ENCODE data around the gene MC1R.
"Not testable (repeated sequence)": the region's sequence is repeated elsewhere in the genome, so short reads cannot be mapped to it uniquely, and the experiment has no call there.

The MC1R gene

DNA sequence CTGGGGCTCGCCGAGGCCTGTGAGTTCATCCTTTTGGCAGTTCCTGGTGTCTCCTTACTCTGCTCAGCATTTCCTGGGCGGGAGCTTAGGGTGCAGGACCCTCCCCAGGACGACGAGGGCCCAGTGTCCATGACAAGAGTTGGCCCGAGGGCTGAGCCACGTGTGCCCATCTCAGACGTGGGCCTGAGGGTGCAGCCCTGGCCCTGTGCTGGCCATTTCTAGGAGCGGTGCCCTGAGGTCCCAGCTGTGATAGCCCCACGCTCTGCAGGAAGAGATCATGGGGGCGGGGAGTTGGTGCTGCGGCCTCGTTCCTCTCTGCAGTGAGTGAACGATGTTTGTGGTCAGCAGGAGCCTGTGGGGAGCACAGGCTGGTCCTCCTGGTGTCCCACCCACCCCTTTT, 6.0 kb upstream of the MC1R start:
- Histone ChIP-seq H3K4ac (ENCODE audit: low read length) (no peak overlapping the region), H4K91ac (ENCODE audit: low read depth, low read length, poor library complexity) (no peak overlapping the region), H4K8ac (ENCODE audit: low read depth, low read length) (no peak overlapping the region), H3K4me1 (ENCODE audit: control insufficient read depth in 2 of 2, insufficient read depth in 1 of 2, low read depth in 1 of 2, low read length in 2 of 2) (peaks cover 1 to 3% of the 10 kb centered on the region in 2 donors), H2BK5ac (ENCODE audit: low read length) (peak overlapping the region; percentile 13), H2AK5ac (ENCODE audit: low read depth, low read length) (no peak overlapping the region), H2BK120ac (ENCODE audit: low read depth, low read length) (no peak overlapping the region), H3K18ac (ENCODE audit: low read length) (no peak overlapping the region), H2BK12ac (ENCODE audit: low read length) (no peak overlapping the region), H3K79me1 (ENCODE audit: low read depth, low read length) (peaks cover 4% of the 10 kb centered on the region), H3K9ac (ENCODE audit: low read depth, low read length, poor library complexity) (no peak overlapping the region), H3K9me3 (replicated peaks in 1 of 2; ENCODE audit: control insufficient read depth in 2 of 2, insufficient read depth in 1 of 2, low read depth in 1 of 2, low read length in 2 of 2) (peaks cover 5 to 6% of the 10 kb centered on the region in 2 donors), H3K4me2 (ENCODE audit: insufficient read depth, low read length, poor library complexity, severe bottlenecking) (no peak overlapping the region), H3K27me3 (ENCODE audit: control insufficient read depth in 3 of 3, insufficient read depth in 3 of 3, low read depth in 1 of 3, low read length in 3 of 3) (no peaks in the 10 kb centered on the region), H3K23ac (ENCODE audit: low read depth, low read length, poor library complexity) (no peak overlapping the region), H3K4me3 (ENCODE audit: low read length in 2 of 2) (no peak overlapping the region), H2BK15ac (ENCODE audit: low read length) (no peak overlapping the region), H3K36me3 (replicated peaks in 1 of 2; ENCODE audit: control insufficient read depth in 2 of 2, insufficient read depth in 2 of 2, low read length in 2 of 2) (peaks cover 16 to 55% of the 10 kb centered on the region in 2 donors), H2AFZ (ENCODE audit: low read length) (no peak overlapping the region), H3K27ac (replicated peaks; ENCODE audit: low read length) (no peak overlapping the region), H3K14ac (ENCODE audit: low read length) (peak overlapping the region; percentile 71)
- no CpG with 5 or more reads among the region's 14 CpGs for WGBS, 2 donors (ENCODE audit: extremely low coverage in 2 of 2, insufficient read length in 2 of 2, insufficient replicate concordance in 1 of 2)
- DNase-seq (ENCODE audit: low spot score), result no peak

DNA sequence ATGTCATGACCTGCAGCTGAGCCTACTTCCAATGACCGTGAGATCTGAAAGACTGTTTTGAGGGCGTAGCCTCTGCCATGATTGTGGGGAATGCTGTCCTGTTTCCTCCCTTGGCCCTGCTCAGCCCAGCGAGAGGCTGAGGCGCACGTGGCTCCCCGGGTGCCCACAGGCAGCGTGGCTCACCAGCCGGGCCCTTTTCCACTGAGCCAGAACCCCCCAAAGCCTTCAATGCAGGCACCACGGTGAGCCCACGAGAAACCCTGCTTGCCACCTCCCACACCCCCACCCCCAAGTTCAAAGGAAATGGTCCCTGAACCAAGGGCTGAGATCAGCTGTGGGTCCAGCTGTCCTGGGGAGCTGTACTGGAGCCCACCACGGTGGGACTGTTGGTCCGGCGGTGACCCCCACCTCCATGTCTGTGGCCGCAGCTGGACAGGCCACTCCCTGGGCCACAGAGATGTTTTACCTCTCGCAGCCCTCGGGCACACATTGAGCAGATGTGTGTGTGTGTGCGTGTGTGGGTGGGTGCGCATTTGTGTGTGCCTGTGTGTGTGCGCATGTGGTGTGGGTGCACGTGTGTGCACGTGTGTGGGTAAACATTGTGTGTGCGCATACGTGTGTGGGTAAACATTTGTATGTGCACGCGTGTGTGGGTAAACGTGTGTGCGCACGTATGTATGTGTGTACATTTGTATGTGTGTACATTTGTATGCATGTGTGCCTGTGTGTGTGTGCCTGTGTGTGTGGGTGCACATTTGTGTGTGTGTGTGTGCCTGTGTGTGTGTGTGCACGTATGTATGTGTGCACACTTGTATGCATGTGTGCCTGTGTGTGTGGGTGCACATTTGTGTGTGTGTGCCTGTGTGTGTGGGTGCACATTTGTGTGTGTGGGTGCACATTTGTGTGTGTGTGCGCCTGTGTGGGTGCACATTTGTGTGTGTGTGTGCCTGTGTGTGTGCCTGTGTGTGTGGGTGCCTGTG, 5.0 kb upstream of the MC1R start:
- peaks cover 2 to 11% of the 10 kb centered on the region in 2 donors for H3K4me1 ChIP-seq (ENCODE audit: control insufficient read depth in 2 of 2, insufficient read depth in 1 of 2, low read depth in 1 of 2, low read length in 2 of 2)
- H3K79me1 ChIP-seq (ENCODE audit: low read depth, low read length), result peaks cover 2% of the 10 kb centered on the region
- no peak for DNase-seq (ENCODE audit: low spot score)
- H3K4me2 ChIP-seq (ENCODE audit: insufficient read depth, low read length, poor library complexity, severe bottlenecking), result no peak overlapping the region
- no peak overlapping the region for H3K9ac ChIP-seq (ENCODE audit: low read depth, low read length, poor library complexity)
- H3K4me3 ChIP-seq (ENCODE audit: low read length in 2 of 2), result peak overlapping the region in 1 of 2 donors; percentile 32
- H3K9me3 ChIP-seq (replicated peaks in 1 of 2; ENCODE audit: control insufficient read depth in 2 of 2, insufficient read depth in 1 of 2, low read depth in 1 of 2, low read length in 2 of 2), result no peaks in the 10 kb centered on the region
- no peak overlapping the region for H2BK15ac ChIP-seq (ENCODE audit: low read length)
- no peak overlapping the region for H3K4ac ChIP-seq (ENCODE audit: low read length)
- WGBS, 2 donors (ENCODE audit: extremely low coverage in 2 of 2, insufficient read length in 2 of 2, insufficient replicate concordance in 1 of 2), result no CpG with 5 or more reads among the region's 30 CpGs
- no peak overlapping the region for H2AFZ ChIP-seq (ENCODE audit: low read length)
- H3K27me3 ChIP-seq (ENCODE audit: control insufficient read depth in 3 of 3, insufficient read depth in 3 of 3, low read depth in 1 of 3, low read length in 3 of 3), result no peaks in the 10 kb centered on the region
- H3K18ac ChIP-seq (ENCODE audit: low read length), result no peak overlapping the region
- H2AK5ac ChIP-seq (ENCODE audit: low read depth, low read length), result no peak overlapping the region
- no peak overlapping the region for H2BK5ac ChIP-seq (ENCODE audit: low read length)
- no peak overlapping the region for H3K27ac ChIP-seq (replicated peaks; ENCODE audit: low read length)
- no peak overlapping the region for H4K8ac ChIP-seq (ENCODE audit: low read depth, low read length)
- peak overlapping the region; percentile 37 for H3K23ac ChIP-seq (ENCODE audit: low read depth, low read length, poor library complexity)
- H3K14ac ChIP-seq (ENCODE audit: low read length), result no peak overlapping the region
- H2BK12ac ChIP-seq (ENCODE audit: low read length), result no peak overlapping the region
- peak overlapping the region; percentile 50 for H4K91ac ChIP-seq (ENCODE audit: low read depth, low read length, poor library complexity)
- H2BK120ac ChIP-seq (ENCODE audit: low read depth, low read length), result no peak overlapping the region
- H3K36me3 ChIP-seq (replicated peaks in 1 of 2; ENCODE audit: control insufficient read depth in 2 of 2, insufficient read depth in 2 of 2, low read length in 2 of 2), result peaks cover 13 to 46% of the 10 kb centered on the region in 2 donors

DNA sequence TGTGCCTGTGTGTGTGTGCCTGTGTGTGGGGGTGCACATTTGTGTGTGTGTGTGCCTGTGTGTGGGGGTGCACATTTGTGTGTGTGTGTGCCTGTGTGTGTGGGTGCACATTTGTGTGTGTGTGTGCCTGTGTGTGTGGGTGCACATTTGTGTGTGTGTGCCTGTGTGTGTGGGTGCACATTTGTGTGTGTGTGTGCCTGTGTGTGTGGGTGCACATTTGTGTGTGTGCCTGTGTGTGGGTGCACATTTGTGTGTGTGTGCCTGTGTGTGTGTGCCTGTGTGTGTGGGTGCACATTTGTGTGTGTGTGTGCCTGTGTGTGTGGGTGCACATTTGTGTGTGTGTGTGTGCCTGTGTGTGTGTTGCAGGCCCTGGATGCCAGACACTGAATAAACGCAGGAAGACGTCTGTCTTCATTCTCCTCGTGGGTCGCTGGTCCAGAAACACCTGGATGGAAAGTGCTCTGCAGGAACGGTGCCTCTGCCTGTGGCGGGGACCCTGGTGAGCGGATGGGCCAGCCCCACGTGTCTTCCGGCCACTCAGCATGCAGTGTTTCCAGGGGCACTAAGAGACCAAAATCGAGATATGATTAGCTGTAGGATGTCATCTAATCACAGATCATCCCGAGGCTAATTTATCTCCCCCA, 3.9 kb upstream of the MC1R start:
- H2BK5ac ChIP-seq (ENCODE audit: low read length); H3K27ac ChIP-seq (replicated peaks; ENCODE audit: low read length); H3K9me3 ChIP-seq (replicated peaks in 1 of 2; ENCODE audit: control insufficient read depth in 2 of 2, insufficient read depth in 1 of 2, low read depth in 1 of 2, low read length in 2 of 2); H3K4ac ChIP-seq (ENCODE audit: low read length); DNase-seq (ENCODE audit: low spot score); H3K4me3 ChIP-seq (ENCODE audit: low read length in 2 of 2); H3K27me3 ChIP-seq (ENCODE audit: control insufficient read depth in 3 of 3, insufficient read depth in 3 of 3, low read depth in 1 of 3, low read length in 3 of 3); H3K79me1 ChIP-seq (ENCODE audit: low read depth, low read length); H3K4me2 ChIP-seq (ENCODE audit: insufficient read depth, low read length, poor library complexity, severe bottlenecking); H4K8ac ChIP-seq (ENCODE audit: low read depth, low read length); H2AFZ ChIP-seq (ENCODE audit: low read length); H3K18ac ChIP-seq (ENCODE audit: low read length); H3K9ac ChIP-seq (ENCODE audit: low read depth, low read length, poor library complexity); H2BK12ac ChIP-seq (ENCODE audit: low read length); H2BK120ac ChIP-seq (ENCODE audit: low read depth, low read length); H2BK15ac ChIP-seq (ENCODE audit: low read length); H4K91ac ChIP-seq (ENCODE audit: low read depth, low read length, poor library complexity); H3K14ac ChIP-seq (ENCODE audit: low read length); H2AK5ac ChIP-seq (ENCODE audit: low read depth, low read length): not testable (repeated sequence)
- peak overlapping the region; percentile 71 for H3K23ac ChIP-seq (ENCODE audit: low read depth, low read length, poor library complexity)
- peaks cover 2 to 13% of the 10 kb centered on the region in 2 donors for H3K4me1 ChIP-seq (ENCODE audit: control insufficient read depth in 2 of 2, insufficient read depth in 1 of 2, low read depth in 1 of 2, low read length in 2 of 2)
- peaks cover 10 to 36% of the 10 kb centered on the region in 2 donors for H3K36me3 ChIP-seq (replicated peaks in 1 of 2; ENCODE audit: control insufficient read depth in 2 of 2, insufficient read depth in 2 of 2, low read length in 2 of 2)
- WGBS, 2 donors (ENCODE audit: extremely low coverage in 2 of 2, insufficient read length in 2 of 2, insufficient replicate concordance in 1 of 2), result no CpG with 5 or more reads among the region's 11 CpGs

Measured in neuronal stem cell (in vitro differentiated cells).